GM23338 (cell line): ENCODE measurements around the gene MCIDAS. TPM values are rescaled to one million over a fixed set of nuclear protein-coding genes. Genes with fewer than 3 reads are reported as not detected.
A peak's percentile ranks its signal among the peaks of the same experiment; 100 is the strongest.

Experiments
- ATAC-seq: fragments of 200-7000 bp; cut with Tn5 transposase; 3 replicates; pipeline ENCODE4 v1.9.1; 2020
- DNase-seq: peaks from one replicate; pipeline ENCODE4 v3.0.0-alpha.2; 2015; ENCODE audit warnings: low spot score
- H2AFZ ChIP-seq: fragments of 200-600 bp; sonication (generic); 2 replicates; pipeline ENCODE4 v1.8.0; 2016; ENCODE audit warnings: antibody characterized with exemption, mild to moderate bottlenecking, moderate library complexity
- H3F3A ChIP-seq: fragments of 200-600 bp; sonication (generic); replicated peaks from 2 replicates; pipeline ENCODE4 v1.8.0; 2017; ENCODE audit warnings: antibody characterized with exemption, mixed run types, low read depth
- H3K27ac ChIP-seq: fragments of 200-600 bp; sonication (generic); 2 replicates; pipeline ENCODE4 v1.6.1; 2016; ENCODE audit warnings: low read depth
- H3K27me3 ChIP-seq: fragments of 200-600 bp; sonication (generic); 2 replicates; pipeline ENCODE4 v1.8.0; 2016; ENCODE audit warnings: mild to moderate bottlenecking, mixed run types, moderate library complexity; ENCODE audit not compliant: insufficient read depth
- H3K36me3 ChIP-seq: fragments of 200-600 bp; sonication (generic); 2 replicates; pipeline ENCODE4 v1.8.0; 2016; ENCODE audit warnings: mild to moderate bottlenecking; ENCODE audit not compliant: insufficient read depth
- H3K4me1 ChIP-seq: fragments of 200-600 bp; sonication (generic); 2 replicates; pipeline ENCODE4 v1.8.0; 2016; ENCODE audit warnings: mild to moderate bottlenecking, moderate library complexity; ENCODE audit not compliant: insufficient read depth
- H3K4me2 ChIP-seq: fragments of 200-600 bp; sonication (generic); 2 replicates; pipeline ENCODE4 v1.7.1; 2017; ENCODE audit warnings: mixed run types
- H3K4me3 ChIP-seq: fragments of 200-600 bp; sonication (generic); 2 replicates; pipeline ENCODE4 v1.6.1; 2016; ENCODE audit warnings: mixed run types
- H3K79me2 ChIP-seq: fragments of 200-600 bp; sonication (generic); replicated peaks from 2 replicates; pipeline ENCODE4 v1.8.0; 2017; ENCODE audit warnings: mild to moderate bottlenecking; ENCODE audit not compliant: insufficient read depth
- H3K9me2 ChIP-seq: fragments of 200-600 bp; sonication (generic); 2 replicates; pipeline ENCODE4 v1.8.0; 2017; ENCODE audit not compliant: insufficient read depth
- H4K20me1 ChIP-seq: fragments of 200-600 bp; sonication (generic); replicated peaks from 2 replicates; pipeline ENCODE4 v1.8.0; 2017; ENCODE audit warnings: mild to moderate bottlenecking; ENCODE audit not compliant: insufficient read depth
- H3K27ac Mint-ChIP-seq: 2 replicates; pipeline ENCODE4 v1.8.0; 2020; ENCODE audit warnings: inconsistent platforms, mild to moderate bottlenecking, moderate library complexity, mixed read lengths
- H3K27me3 Mint-ChIP-seq: 3 replicates; pipeline ENCODE4 v1.8.0; 2022; ENCODE audit warnings: low read depth, mild to moderate bottlenecking, moderate library complexity, mixed read lengths, inconsistent platforms; ENCODE audit not compliant: insufficient read depth, poor library complexity
- H3K36me3 Mint-ChIP-seq: 3 replicates; pipeline ENCODE4 v1.8.0; 2021; ENCODE audit warnings: low read depth, mild to moderate bottlenecking, inconsistent platforms, moderate library complexity, mixed read lengths
- H3K4me1 Mint-ChIP-seq: 3 replicates; pipeline ENCODE4 v1.8.0; 2020; ENCODE audit warnings: mild to moderate bottlenecking, inconsistent platforms, mixed read lengths
- H3K4me3 Mint-ChIP-seq: 3 replicates; pipeline ENCODE4 v1.8.0; 2021; ENCODE audit warnings: moderate library complexity, mild to moderate bottlenecking, inconsistent platforms, mixed read lengths
- H3K9me3 Mint-ChIP-seq: 3 replicates; pipeline ENCODE4 v1.8.0; 2020; ENCODE audit warnings: moderate library complexity, mild to moderate bottlenecking, inconsistent platforms, mixed read lengths
- EZH2 ChIP-seq: fragments of 200-600 bp; sonication (generic); IDR thresholded peaks from one replicate; pipeline ENCODE4 v1.8.0; 2017; ENCODE audit warnings: antibody characterized with exemption, mild to moderate bottlenecking, low read depth; ENCODE audit not compliant: unreplicated experiment
- EZH2phosphoT487 ChIP-seq: fragments of 200-600 bp; sonication (generic); IDR thresholded peaks from one replicate; pipeline ENCODE4 v1.8.1; 2018; ENCODE audit warnings: antibody characterized with exemption; ENCODE audit not compliant: unreplicated experiment
- STAT1 ChIP-seq: IDR thresholded peaks from one replicate; pipeline ENCODE4 v1.6.1; 2016; ENCODE audit warnings: antibody characterized with exemption; ENCODE audit not compliant: unreplicated experiment
- ZNF331 ChIP-seq: fragments of 250-450 bp; sonication (Bioruptor Pico); IDR thresholded peaks from 2 replicates; pipeline ENCODE4 v1.5.0; 2020; ENCODE audit warnings: low read depth, mild to moderate bottlenecking, moderate library complexity
- polyA plus RNA-seq: library from polyadenylated mRNA; unstranded; fragments of >200 nt; fragmentation: Nextera tagmentation; extraction: Ambion mirVana; gene quantifications from 2 replicates; pipeline ENCODE4 v1.2.1, GENCODE V29; 2016
- total RNA-seq: library from RNA; depleted of rRNA; stranded (reverse); fragments of >200 nt; shearing (Covaris generic); gene quantifications from 2 replicates; pipeline ENCODE4 v1.2.3, GENCODE V29; 2014
- TF ChIP-seq, protein P1 (sequence below), 2 experiments: fragments of 200-600 bp in 1 of 2; sonication (generic) in 1 of 2; conservative IDR thresholded peaks; 2 replicates each; pipeline versions ENCODE4 v1.5.1 to v1.6.1; 2016 to 2017; ENCODE audit warnings: antibody characterized with exemption in 2 of 2, low read depth in 2 of 2, mild to moderate bottlenecking in 2 of 2, moderate library complexity in 1 of 2
- TF ChIP-seq, protein P2 (sequence below): fragments of 250-450 bp; sonication (Bioruptor Pico); IDR thresholded peaks from 2 replicates; pipeline ENCODE4 v1.5.0; 2020; ENCODE audit warnings: mild to moderate bottlenecking, moderate library complexity
- TF ChIP-seq, protein P3 (sequence below): IDR thresholded peaks from one replicate; pipeline ENCODE4 v1.6.1; 2018; ENCODE audit warnings: antibody characterized with exemption; ENCODE audit not compliant: unreplicated experiment

MCIDAS gene
- total and polyA plus RNA-seq, 2 experiments from 2014 or later: not detected

DNA sequence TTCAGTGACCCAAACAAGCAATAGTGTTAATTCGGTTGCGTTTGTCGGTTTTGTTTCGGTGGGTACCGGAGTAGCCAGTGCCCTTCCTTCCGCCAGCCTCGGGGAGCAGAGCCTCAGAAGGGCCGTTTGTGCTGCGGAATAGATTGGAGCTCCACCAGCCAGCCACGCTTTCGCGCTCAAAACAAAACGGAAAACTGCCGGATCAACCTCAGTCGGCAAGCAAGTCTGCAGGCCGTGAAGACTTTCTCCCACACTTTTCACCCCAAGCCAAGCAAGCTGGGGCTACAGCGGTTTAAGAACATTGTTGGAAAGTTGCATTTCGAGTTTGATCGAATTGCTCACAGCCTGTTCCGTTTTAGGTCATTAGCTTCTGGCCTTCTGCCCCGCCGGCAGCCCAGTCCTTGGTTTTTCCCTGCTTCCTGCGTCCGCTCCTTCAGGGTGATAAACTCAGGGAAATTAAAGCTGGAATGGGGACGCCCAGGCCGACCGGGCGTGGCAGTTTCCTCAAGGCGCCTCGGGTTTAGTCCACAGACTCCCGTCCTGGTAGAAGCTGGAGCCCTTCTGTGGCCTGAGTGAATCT lies 7.1 kb upstream of the MCIDAS start:
- H3K27ac Mint-ChIP-seq: no peak overlapping the region
- H3K4me3 Mint-ChIP-seq: peak overlapping the region; percentile 76
- H3K36me3 Mint-ChIP-seq: peaks cover 3% of the 10 kb centered on the region; the same call in 1 of the 3 replicates
- DNase-seq (peak; percentile 56), ATAC-seq (peak; percentile 2; the same call in 2 of the 3 replicates)
- Histone ChIP-seq H4K20me1 (peaks cover 25% of the 10 kb centered on the region), H3K9me2 (no peaks in the 10 kb centered on the region), H3K4me2 (peak overlapping the region; percentile 95), H3K36me3 (no peaks in the 10 kb centered on the region; the same call in 1 of the 2 replicates), H3K27ac (no peak overlapping the region), H3K79me2 (no peaks in the 10 kb centered on the region), H2AFZ (peak overlapping the region; percentile 96), H3K27me3 (peaks cover 97% of the 10 kb centered on the region), H3K4me1 (peaks cover 23% of the 10 kb centered on the region), H3F3A (peaks cover 21% of the 10 kb centered on the region), H3K4me3 (peak overlapping the region; percentile 74)
- H3K27me3 Mint-ChIP-seq: peaks cover 77% of the 10 kb centered on the region
- TF ChIP-seq EZH2phosphoT487 (peak; percentile 92), EZH2 (peak; percentile 95), STAT1 (no peak)
- H3K9me3 Mint-ChIP-seq: peaks cover 5% of the 10 kb centered on the region; the same call in 2 of the 3 replicates
- peaks cover 21% of the 10 kb centered on the region for H3K4me1 Mint-ChIP-seq

DNA sequence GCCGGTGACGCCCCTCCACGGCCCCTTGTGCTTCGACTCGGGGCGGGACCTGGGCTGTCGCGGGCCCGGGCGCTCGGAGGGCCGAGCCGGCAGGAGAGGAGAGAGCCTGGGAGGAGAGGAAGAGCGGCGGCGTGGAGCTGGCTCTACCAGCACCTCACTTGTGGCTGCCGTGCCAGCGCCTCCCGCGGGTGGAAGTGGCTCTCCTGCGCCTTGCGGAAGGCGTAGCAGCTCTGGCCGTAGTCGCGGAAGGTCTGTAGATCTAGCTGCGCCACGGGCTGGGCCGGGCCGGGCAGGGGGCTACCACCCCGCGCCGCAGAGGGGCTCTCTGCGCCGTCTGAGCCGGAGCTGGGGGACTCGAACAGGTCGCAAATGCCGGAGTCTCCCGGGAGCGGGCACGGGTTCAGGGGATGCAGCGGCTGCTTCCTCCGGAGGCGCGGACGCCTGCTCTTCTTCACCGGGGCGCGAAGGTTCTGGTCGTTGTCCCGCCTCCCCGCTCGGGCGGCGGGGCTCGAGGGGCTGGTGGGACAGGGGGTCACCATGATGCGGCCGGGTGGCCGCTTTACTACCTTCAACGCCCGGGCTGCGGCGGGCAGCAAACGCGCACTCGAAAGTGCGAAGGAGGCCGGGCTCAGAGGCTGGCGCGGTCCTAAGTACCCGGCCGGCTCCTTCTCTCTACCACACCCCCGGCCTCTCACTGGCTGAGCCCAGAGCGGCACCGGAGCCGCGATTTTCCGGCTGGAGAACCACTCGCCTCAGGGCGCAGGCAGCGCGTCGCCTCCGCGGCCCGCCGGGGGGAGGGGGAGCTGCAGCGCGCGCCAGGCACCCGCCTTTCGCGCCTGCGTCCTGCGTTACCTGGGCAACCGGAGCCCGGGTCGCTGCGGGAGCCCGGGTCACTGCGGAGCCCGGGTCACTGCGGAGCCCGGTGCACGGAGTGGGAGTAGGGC lies 6.1 kb upstream of the MCIDAS start, which contains the start of gene CCNO:
TSS of gene CCNO (minus strand) at position 624 of the 944 bp plus-strand sequence. CDS start at position 539, 85 bp downstream.
- H3K36me3 ChIP-seq: no peaks in the 10 kb centered on the region; the same call in 1 of the 2 replicates
- Mint-ChIP-seq H3K4me1 (peaks cover 21% of the 10 kb centered on the region), H3K36me3 (peaks cover 3% of the 10 kb centered on the region; the same call in 1 of the 3 replicates), H3K4me3 (peak within 1 kb of the TSS; percentile 88), H3K27me3 (peaks cover 86% of the 10 kb centered on the region), H3K27ac (no peak within 1 kb of the TSS), H3K9me3 (peaks cover 5% of the 10 kb centered on the region)
- peak within 1 kb of the TSS; percentile 74 for H3K4me3 ChIP-seq
- peak; percentile 84 for ATAC-seq
- H4K20me1 ChIP-seq: peaks cover 33% of the 10 kb centered on the region
- H3K79me2 ChIP-seq: no peaks in the 10 kb centered on the region
- DNase-seq: peak; percentile 93
- peaks cover 100% of the 10 kb centered on the region for H3K27me3 ChIP-seq
- peaks cover 26% of the 10 kb centered on the region for H3K4me1 ChIP-seq
- H3F3A ChIP-seq: peaks cover 23% of the 10 kb centered on the region
- peak within 1 kb of the TSS; percentile 98 for H2AFZ ChIP-seq
- H3K4me2 ChIP-seq: peak within 1 kb of the TSS; percentile 95
- no peak within 1 kb of the TSS for H3K27ac ChIP-seq
- H3K9me2 ChIP-seq: no peaks in the 10 kb centered on the region
- TF ChIP-seq ZNF331 (CRISPR knock-in tag): no peak
- TF ChIP-seq, protein P1, sequence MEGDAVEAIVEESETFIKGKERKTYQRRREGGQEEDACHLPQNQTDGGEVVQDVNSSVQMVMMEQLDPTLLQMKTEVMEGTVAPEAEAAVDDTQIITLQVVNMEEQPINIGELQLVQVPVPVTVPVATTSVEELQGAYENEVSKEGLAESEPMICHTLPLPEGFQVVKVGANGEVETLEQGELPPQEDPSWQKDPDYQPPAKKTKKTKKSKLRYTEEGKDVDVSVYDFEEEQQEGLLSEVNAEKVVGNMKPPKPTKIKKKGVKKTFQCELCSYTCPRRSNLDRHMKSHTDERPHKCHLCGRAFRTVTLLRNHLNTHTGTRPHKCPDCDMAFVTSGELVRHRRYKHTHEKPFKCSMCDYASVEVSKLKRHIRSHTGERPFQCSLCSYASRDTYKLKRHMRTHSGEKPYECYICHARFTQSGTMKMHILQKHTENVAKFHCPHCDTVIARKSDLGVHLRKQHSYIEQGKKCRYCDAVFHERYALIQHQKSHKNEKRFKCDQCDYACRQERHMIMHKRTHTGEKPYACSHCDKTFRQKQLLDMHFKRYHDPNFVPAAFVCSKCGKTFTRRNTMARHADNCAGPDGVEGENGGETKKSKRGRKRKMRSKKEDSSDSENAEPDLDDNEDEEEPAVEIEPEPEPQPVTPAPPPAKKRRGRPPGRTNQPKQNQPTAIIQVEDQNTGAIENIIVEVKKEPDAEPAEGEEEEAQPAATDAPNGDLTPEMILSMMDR (conservative IDR thresholded peaks at IDR 0.05; ENCODE audit: low read depth in 2 of 2): no peak
- no peak for TF ChIP-seq STAT1
- TF ChIP-seq, protein P2, sequence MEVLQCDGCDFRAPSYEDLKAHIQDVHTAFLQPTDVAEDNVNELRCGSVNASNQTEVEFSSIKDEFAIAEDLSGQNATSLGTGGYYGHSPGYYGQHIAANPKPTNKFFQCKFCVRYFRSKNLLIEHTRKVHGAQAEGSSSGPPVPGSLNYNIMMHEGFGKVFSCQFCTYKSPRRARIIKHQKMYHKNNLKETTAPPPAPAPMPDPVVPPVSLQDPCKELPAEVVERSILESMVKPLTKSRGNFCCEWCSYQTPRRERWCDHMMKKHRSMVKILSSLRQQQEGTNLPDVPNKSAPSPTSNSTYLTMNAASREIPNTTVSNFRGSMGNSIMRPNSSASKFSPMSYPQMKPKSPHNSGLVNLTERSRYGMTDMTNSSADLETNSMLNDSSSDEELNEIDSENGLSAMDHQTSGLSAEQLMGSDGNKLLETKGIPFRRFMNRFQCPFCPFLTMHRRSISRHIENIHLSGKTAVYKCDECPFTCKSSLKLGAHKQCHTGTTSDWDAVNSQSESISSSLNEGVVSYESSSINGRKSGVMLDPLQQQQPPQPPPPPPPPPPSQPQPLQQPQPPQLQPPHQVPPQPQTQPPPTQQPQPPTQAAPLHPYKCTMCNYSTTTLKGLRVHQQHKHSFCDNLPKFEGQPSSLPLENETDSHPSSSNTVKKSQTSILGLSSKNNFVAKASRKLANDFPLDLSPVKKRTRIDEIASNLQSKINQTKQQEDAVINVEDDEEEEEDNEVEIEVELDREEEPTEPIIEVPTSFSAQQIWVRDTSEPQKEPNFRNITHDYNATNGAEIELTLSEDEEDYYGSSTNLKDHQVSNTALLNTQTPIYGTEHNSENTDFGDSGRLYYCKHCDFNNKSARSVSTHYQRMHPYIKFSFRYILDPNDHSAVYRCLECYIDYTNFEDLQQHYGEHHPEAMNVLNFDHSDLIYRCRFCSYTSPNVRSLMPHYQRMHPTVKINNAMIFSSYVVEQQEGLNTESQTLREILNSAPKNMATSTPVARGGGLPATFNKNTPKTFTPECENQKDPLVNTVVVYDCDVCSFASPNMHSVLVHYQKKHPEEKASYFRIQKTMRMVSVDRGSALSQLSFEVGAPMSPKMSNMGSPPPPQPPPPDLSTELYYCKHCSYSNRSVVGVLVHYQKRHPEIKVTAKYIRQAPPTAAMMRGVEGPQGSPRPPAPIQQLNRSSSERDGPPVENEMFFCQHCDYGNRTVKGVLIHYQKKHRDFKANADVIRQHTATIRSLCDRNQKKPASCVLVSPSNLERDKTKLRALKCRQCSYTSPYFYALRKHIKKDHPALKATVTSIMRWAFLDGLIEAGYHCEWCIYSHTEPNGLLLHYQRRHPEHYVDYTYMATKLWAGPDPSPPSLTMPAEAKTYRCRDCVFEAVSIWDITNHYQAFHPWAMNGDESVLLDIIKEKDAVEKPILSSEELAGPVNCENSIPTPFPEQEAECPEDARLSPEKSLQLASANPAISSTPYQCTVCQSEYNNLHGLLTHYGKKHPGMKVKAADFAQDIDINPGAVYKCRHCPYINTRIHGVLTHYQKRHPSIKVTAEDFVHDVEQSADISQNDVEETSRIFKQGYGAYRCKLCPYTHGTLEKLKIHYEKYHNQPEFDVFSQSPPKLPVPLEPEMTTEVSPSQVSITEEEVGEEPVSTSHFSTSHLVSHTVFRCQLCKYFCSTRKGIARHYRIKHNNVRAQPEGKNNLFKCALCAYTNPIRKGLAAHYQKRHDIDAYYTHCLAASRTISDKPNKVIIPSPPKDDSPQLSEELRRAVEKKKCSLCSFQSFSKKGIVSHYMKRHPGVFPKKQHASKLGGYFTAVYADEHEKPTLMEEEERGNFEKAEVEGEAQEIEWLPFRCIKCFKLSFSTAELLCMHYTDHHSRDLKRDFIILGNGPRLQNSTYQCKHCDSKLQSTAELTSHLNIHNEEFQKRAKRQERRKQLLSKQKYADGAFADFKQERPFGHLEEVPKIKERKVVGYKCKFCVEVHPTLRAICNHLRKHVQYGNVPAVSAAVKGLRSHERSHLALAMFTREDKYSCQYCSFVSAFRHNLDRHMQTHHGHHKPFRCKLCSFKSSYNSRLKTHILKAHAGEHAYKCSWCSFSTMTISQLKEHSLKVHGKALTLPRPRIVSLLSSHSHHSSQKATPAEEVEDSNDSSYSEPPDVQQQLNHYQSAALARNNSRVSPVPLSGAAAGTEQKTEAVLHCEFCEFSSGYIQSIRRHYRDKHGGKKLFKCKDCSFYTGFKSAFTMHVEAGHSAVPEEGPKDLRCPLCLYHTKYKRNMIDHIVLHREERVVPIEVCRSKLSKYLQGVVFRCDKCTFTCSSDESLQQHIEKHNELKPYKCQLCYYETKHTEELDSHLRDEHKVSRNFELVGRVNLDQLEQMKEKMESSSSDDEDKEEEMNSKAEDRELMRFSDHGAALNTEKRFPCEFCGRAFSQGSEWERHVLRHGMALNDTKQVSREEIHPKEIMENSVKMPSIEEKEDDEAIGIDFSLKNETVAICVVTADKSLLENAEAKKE (CRISPR knock-in tag): no peak
- TF ChIP-seq, protein P3, sequence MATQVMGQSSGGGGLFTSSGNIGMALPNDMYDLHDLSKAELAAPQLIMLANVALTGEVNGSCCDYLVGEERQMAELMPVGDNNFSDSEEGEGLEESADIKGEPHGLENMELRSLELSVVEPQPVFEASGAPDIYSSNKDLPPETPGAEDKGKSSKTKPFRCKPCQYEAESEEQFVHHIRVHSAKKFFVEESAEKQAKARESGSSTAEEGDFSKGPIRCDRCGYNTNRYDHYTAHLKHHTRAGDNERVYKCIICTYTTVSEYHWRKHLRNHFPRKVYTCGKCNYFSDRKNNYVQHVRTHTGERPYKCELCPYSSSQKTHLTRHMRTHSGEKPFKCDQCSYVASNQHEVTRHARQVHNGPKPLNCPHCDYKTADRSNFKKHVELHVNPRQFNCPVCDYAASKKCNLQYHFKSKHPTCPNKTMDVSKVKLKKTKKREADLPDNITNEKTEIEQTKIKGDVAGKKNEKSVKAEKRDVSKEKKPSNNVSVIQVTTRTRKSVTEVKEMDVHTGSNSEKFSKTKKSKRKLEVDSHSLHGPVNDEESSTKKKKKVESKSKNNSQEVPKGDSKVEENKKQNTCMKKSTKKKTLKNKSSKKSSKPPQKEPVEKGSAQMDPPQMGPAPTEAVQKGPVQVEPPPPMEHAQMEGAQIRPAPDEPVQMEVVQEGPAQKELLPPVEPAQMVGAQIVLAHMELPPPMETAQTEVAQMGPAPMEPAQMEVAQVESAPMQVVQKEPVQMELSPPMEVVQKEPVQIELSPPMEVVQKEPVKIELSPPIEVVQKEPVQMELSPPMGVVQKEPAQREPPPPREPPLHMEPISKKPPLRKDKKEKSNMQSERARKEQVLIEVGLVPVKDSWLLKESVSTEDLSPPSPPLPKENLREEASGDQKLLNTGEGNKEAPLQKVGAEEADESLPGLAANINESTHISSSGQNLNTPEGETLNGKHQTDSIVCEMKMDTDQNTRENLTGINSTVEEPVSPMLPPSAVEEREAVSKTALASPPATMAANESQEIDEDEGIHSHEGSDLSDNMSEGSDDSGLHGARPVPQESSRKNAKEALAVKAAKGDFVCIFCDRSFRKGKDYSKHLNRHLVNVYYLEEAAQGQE: no peak
